ENCODE measurements around the gene PHETA1.
"Not testable (repeated sequence)": the region's sequence is repeated elsewhere in the genome, so short reads cannot be mapped to it uniquely, and the experiment has no call there.

PHETA1 gene

GRCh38 chr12:111347891-111348644 lies 20.8 kb downstream of the PHETA1 start:
- no peak for DNase-seq

- no peak for DNase-seq
Observed at GRCh38 chr12:111344254-111344875, 24.5 kb downstream of the PHETA1 start.

GRCh38 chr12:111343181-111343580 lies 25.7 kb downstream of the PHETA1 start:
- no peak for DNase-seq

- no peak for DNase-seq
Observed at GRCh38 chr12:111342376-111342775, 26.5 kb downstream of the PHETA1 start.

- no peak for DNase-seq
Observed at GRCh38 chr12:111341426-111342065, 27.3 kb downstream of the PHETA1 start.

GRCh38 chr12:111340680-111341079 lies 28.2 kb downstream of the PHETA1 start:
- DNase-seq, result not testable (repeated sequence)

GRCh38 chr12:111340231-111340630 lies 28.7 kb downstream of the PHETA1 start:
- no peak for DNase-seq

- no peak for DNase-seq
Observed at GRCh38 chr12:111339321-111339938, 29.5 kb downstream of the PHETA1 start.

- no peak for DNase-seq
Observed at GRCh38 chr12:111338096-111338495, 30.8 kb downstream of the PHETA1 start.

- DNase-seq, result no peak
Observed at GRCh38 chr12:111337371-111337770, 31.5 kb downstream of the PHETA1 start.

GRCh38 chr12:111336411-111336810 lies 32.5 kb downstream of the PHETA1 start:
- not testable (repeated sequence) for DNase-seq

GRCh38 chr12:111335811-111336210 lies 33.1 kb downstream of the PHETA1 start:
- DNase-seq, result no peak

- not testable (repeated sequence) for DNase-seq
Observed at GRCh38 chr12:111335301-111335700, 33.6 kb downstream of the PHETA1 start.

GRCh38 chr12:111334393-111334915 lies 34.4 kb downstream of the PHETA1 start:
- DNase-seq, result no peak

- no peak for DNase-seq
Observed at GRCh38 chr12:111330800-111331752, 37.8 kb downstream of the PHETA1 start.

GRCh38 chr12:111328138-111328537 lies 40.8 kb downstream of the PHETA1 start:
- no peak for DNase-seq

GRCh38 chr12:111327474-111327873 lies 41.4 kb downstream of the PHETA1 start:
- no peak for DNase-seq

GRCh38 chr12:111322336-111323250 lies 46.3 kb downstream of the PHETA1 start:
- no peak for DNase-seq

- DNase-seq, result no peak
Observed at GRCh38 chr12:111321317-111321716, 47.6 kb downstream of the PHETA1 start.

GRCh38 chr12:111320258-111321050 lies 48.4 kb downstream of the PHETA1 start:
- DNase-seq, result no peak
